B cell (primary cell): ENCODE measurements around the gene GLI3. TPM values are rescaled to one million over a fixed set of nuclear protein-coding genes. Genes with fewer than 3 reads are reported as not detected.

Experiments used
- ATAC-seq: fragments of 200-7000 bp; cut with Tn5 transposase; one replicate; pipeline ENCODE4 v1.10.0; 2021; ENCODE audit warnings: low read depth, mild to moderate bottlenecking, moderate number of reproducible peaks, moderate library complexity
- CTCF ChIA-PET: fragments of 350-600 bp; sonication (Branson Sonifier 250); formaldehyde crosslinking; loops from one replicate; lab custom pipeline; 2021; ENCODE audit warnings: antibody characterized with exemption, inconsistent platforms; lab: Charles Lee
- POLR2A ChIA-PET: fragments of 350-600 bp; sonication (Branson Sonifier 250); formaldehyde crosslinking; loops from one replicate; lab custom pipeline; 2021; ENCODE audit warnings: antibody characterized with exemption; lab: Charles Lee
- DNase-seq: peaks from one replicate; pipeline ENCODE4 v3.0.0; 2013
- H2AFZ ChIP-seq: 2 replicates; pipeline ENCODE4 v1.6.1; 2012; ENCODE audit warnings: mild to moderate bottlenecking, low read depth, low read length; ENCODE audit not compliant: insufficient read depth, poor library complexity, severe bottlenecking
- H3K27ac ChIP-seq, 2 donors: 1 replicate in 1 of 2; 2 replicates in 1 of 2; pipeline ENCODE4 v1.5.1; 2012 to 2013; ENCODE audit warnings: low read length in 2 of 2, mild to moderate bottlenecking in 2 of 2, moderate library complexity in 1 of 2
- H3K27me3 ChIP-seq, 4 experiments: fragments of 200-600 bp in 1 of 4; sonication (generic) in 1 of 4; replicated peaks in 1 of 4; 1 replicate in 2 of 4; 2 replicates in 2 of 4; pipeline versions ENCODE4 v1.6.1 to v1.7.0; 2013 to 2016; ENCODE audit warnings: low read length in 3 of 4, mild to moderate bottlenecking in 2 of 4, mixed read lengths in 1 of 4, moderate library complexity in 1 of 4; ENCODE audit not compliant: insufficient read depth in 4 of 4, control insufficient read depth in 3 of 4; ENCODE audit errors: control extremely low read depth in 1 of 4
- H3K36me3 ChIP-seq, 2 experiments: replicated peaks in 1 of 2; 1 replicate in 1 of 2; 2 replicates in 1 of 2; pipeline versions ENCODE4 v1.6.1 to v1.7.1; 2013; ENCODE audit warnings: low read length in 1 of 2; ENCODE audit not compliant: insufficient read depth in 2 of 2, control insufficient read depth in 1 of 2; ENCODE audit errors: control extremely low read depth in 1 of 2, extremely low read depth in 1 of 2
- H3K4me1 ChIP-seq, 2 donors: fragments of 200-600 bp in 1 of 2; sonication (generic) in 1 of 2; 1 replicate in 1 of 2; 2 replicates in 1 of 2; pipeline versions ENCODE4 v1.5.1 to v1.6.1; 2013 to 2017; ENCODE audit warnings: low read length in 2 of 2; ENCODE audit not compliant: control insufficient read depth in 2 of 2, insufficient read depth in 2 of 2
- H3K4me2 ChIP-seq: replicated peaks from 2 replicates; pipeline ENCODE3; 2012; ENCODE audit warnings: mild to moderate bottlenecking, low read depth, low read length; ENCODE audit not compliant: poor library complexity, severe bottlenecking
- H3K4me3 ChIP-seq, 5 experiments: fragments of 200-600 bp in 1 of 5; sonication (generic) in 1 of 5; 1 replicate in 3 of 5; 2 replicates in 2 of 5; pipeline versions ENCODE4 v1.5.1 to v1.7.0; 2011 to 2016; ENCODE audit warnings: low read length in 4 of 5, mild to moderate bottlenecking in 4 of 5, low read depth in 2 of 5, control low read depth in 1 of 5, moderate library complexity in 1 of 5; ENCODE audit not compliant: insufficient read depth in 1 of 5; ENCODE audit errors: control extremely low read depth in 1 of 5, extremely low read depth in 1 of 5
- H3K79me2 ChIP-seq: fragments of 200-600 bp; sonication (generic); one replicate; pipeline ENCODE4 v1.6.0; 2016; ENCODE audit warnings: low read length; ENCODE audit not compliant: control insufficient read depth, insufficient read depth
- H3K9ac ChIP-seq: fragments of 200-600 bp; sonication (generic); 2 replicates; pipeline ENCODE4 v1.6.1; 2017; ENCODE audit warnings: mild to moderate bottlenecking, low read length, moderate library complexity
- H3K9me3 ChIP-seq, 3 donors: one replicate each; pipeline versions ENCODE4 v1.6.1 to v1.7.1; 2013; ENCODE audit warnings: low read length in 2 of 3; ENCODE audit not compliant: control insufficient read depth in 2 of 3, insufficient read depth in 1 of 3; ENCODE audit errors: control extremely low read depth in 1 of 3
- H4K20me1 ChIP-seq: 2 replicates; pipeline ENCODE4 v1.6.0; 2012; ENCODE audit warnings: mild to moderate bottlenecking, low read length; ENCODE audit not compliant: insufficient read depth, control insufficient read depth, poor library complexity, severe bottlenecking
- H3K27ac Mint-ChIP-seq: one replicate; pipeline ENCODE4 v1.8.0; 2021; ENCODE audit warnings: mixed read lengths
- H3K27me3 Mint-ChIP-seq: one replicate; pipeline ENCODE4 v1.8.0; 2021; ENCODE audit warnings: mixed read lengths
- H3K4me1 Mint-ChIP-seq: one replicate; pipeline ENCODE4 v1.8.0; 2021; ENCODE audit warnings: mixed read lengths
- H3K4me3 Mint-ChIP-seq: one replicate; pipeline ENCODE4 v1.8.0; 2021; ENCODE audit warnings: mixed read lengths
- H3K9me3 Mint-ChIP-seq: one replicate; pipeline ENCODE4 v1.8.0; 2022; ENCODE audit warnings: mixed read lengths; ENCODE audit not compliant: insufficient read depth
- EZH2 ChIP-seq: IDR thresholded peaks from 2 replicates; pipeline ENCODE4 v1.6.1; 2012; ENCODE audit warnings: borderline replicate concordance, low read depth, mild to moderate bottlenecking, moderate library complexity, low read length; ENCODE audit not compliant: insufficient read depth, poor library complexity, severe bottlenecking
- WGBS: methylation state at CpG from one replicate; pipeline ENCODE4 v1.1.5; 2013; ENCODE audit warnings: missing lambda C conversion rate; ENCODE audit not compliant: insufficient coverage; 5-methylcytosine and 5-hydroxymethylcytosine counted together
- intact Hi-C: fragments of 100-400 bp; cut with micrococcal nuclease; formaldehyde crosslinking; loops from one replicate; pipeline ENCODE4 v1.10.0; 2022
- polyA plus RNA-seq: library from polyadenylated mRNA; depleted of rRNA; stranded (reverse); fragments of >200 nt; gene quantifications from 2 replicates; pipeline ENCODE4 v1.2.3, GENCODE V29; 2012
- total RNA-seq, 2 donors: library from RNA; stranded (reverse); fragments of 120-200 nt in 1 of 2; gene quantifications; 1 replicate in 1 of 2; 2 replicates in 1 of 2; pipeline versions ENCODE4 v1.2.3 to v1.2.4, GENCODE V29; 2013 to 2022
- TF ChIP-seq, protein P1 (sequence below): fragments of 200-600 bp; IDR thresholded peaks from one replicate; pipeline ENCODE4 v1.8.0; 2022; ENCODE audit warnings: antibody characterized with exemption, mild to moderate bottlenecking

The GLI3 gene
- total and polyA plus RNA-seq, 2 donors (not counting 1 experiment from before 2014, with no cell fraction given) = not detected

DNA sequence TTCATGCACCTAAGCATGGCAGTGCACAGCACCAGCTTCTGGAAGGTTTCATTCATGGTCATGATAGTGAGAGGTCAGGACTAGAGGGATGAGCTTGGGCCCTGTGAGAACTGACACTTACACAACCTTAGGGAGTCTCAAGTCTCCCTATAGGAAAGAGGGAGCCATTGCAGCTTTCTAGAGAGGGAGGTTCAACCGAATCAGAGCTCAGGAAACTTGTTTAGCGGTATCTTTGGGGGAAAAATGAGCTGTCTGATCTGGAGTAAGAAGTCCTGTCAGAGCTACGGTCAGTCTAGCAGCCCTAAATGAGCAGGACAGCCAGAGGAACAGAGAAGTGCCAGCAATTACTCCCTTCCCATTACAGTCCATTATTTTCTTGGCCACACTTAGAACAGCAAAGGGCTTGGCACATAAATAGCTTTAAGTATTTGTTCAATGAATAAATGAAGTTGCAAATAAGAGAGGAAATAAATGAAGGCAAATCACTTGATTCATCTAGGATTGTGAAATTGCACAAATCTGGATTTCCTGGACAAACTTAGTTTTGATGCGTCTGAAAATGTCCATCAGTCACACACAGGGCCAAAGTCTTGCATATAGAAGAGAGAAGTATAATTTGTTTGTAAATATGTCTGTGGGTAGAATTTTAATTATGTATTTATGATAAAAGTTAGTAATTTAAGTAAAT, 262.0 kb downstream of the GLI3 start:
- CTCF ChIA-PET = interaction anchor here (0.8 to 1.6 kb wide), 7 partner anchors 9 to 1863 kb away, joined by 3 to 7 read pairs (median 3); no protein-coding TSS in a partner anchor
- 80% methylated on average over 2 of the region's 4 CpGs for WGBS

DNA sequence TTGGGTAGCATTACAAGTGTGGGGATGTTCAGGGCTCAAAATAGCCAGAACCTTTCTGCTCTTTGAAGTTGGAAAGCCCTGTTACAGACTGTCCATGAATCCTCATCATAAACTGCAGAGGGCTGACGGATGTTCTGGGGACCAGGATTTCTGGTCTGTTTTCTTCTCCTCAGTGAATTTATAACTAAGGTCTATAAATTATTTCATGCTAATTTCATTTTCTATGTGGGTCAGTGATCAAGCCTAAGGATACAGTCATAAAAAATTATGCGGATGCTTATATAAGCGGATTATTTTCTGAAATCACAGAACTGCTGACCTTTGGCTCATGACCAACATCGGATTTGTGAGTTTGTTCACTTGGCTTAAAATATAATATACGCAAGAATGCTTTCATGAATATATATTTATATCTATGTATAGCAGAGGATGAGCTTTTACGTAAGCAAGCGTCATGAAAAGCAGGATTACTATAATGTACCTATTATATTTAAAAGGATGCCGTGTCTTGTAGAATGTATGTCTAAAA, 263.7 kb downstream of the GLI3 start:
- ChIA-PET CTCF (no interaction called here), POLR2A (no interaction called here)
- H3K4me3 Mint-ChIP-seq = no peak overlapping the region

More for the DNA sequence above, 262.0 kb downstream of the GLI3 start:
- peaks cover 0 to 4% (median 2%) of the 10 kb centered on the region in 4 experiments for H3K27me3 ChIP-seq
- H3K9me3 ChIP-seq = no peaks in the 10 kb centered on the region
- no peaks in the 10 kb centered on the region for H3K4me1 ChIP-seq
- H3K4me2 ChIP-seq = no peak overlapping the region
- no peaks in the 10 kb centered on the region for H3K36me3 ChIP-seq
- no peak overlapping the region for H3K27ac Mint-ChIP-seq
- H3K4me1 Mint-ChIP-seq = no peaks in the 10 kb centered on the region
- H4K20me1 ChIP-seq = no peaks in the 10 kb centered on the region
- no peak overlapping the region for H3K4me3 ChIP-seq
- H3K79me2 ChIP-seq = no peaks in the 10 kb centered on the region
- no peak overlapping the region for H2AFZ ChIP-seq
- intact Hi-C loops = loop anchor here (10.0 kb wide), 1 partner anchor 910 kb away; no protein-coding TSS in a partner anchor
- ATAC-seq = no peak
- no peaks in the 10 kb centered on the region for H3K9me3 Mint-ChIP-seq
- H3K9ac ChIP-seq = no peak overlapping the region
- POLR2A ChIA-PET = no interaction called here
- no peak for TF ChIP-seq EZH2
- TF ChIP-seq, protein P1, sequence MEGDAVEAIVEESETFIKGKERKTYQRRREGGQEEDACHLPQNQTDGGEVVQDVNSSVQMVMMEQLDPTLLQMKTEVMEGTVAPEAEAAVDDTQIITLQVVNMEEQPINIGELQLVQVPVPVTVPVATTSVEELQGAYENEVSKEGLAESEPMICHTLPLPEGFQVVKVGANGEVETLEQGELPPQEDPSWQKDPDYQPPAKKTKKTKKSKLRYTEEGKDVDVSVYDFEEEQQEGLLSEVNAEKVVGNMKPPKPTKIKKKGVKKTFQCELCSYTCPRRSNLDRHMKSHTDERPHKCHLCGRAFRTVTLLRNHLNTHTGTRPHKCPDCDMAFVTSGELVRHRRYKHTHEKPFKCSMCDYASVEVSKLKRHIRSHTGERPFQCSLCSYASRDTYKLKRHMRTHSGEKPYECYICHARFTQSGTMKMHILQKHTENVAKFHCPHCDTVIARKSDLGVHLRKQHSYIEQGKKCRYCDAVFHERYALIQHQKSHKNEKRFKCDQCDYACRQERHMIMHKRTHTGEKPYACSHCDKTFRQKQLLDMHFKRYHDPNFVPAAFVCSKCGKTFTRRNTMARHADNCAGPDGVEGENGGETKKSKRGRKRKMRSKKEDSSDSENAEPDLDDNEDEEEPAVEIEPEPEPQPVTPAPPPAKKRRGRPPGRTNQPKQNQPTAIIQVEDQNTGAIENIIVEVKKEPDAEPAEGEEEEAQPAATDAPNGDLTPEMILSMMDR = no peak
- DNase-seq = no peak
- H3K27me3 Mint-ChIP-seq = peaks cover 4% of the 10 kb centered on the region
- H3K4me3 Mint-ChIP-seq = no peak overlapping the region
- H3K27ac ChIP-seq = no peak overlapping the region

More for the DNA sequence above, 263.7 kb downstream of the GLI3 start:
- Histone ChIP-seq H3K79me2 (no peaks in the 10 kb centered on the region), H3K36me3 (no peaks in the 10 kb centered on the region), H3K27me3 (peaks cover 0 to 3% (median 0%) of the 10 kb centered on the region in 4 experiments), H3K9ac (no peak overlapping the region), H3K4me3 (no peak overlapping the region), H3K4me2 (no peak overlapping the region), H4K20me1 (no peaks in the 10 kb centered on the region), H3K4me1 (no peaks in the 10 kb centered on the region), H3K27ac (no peak overlapping the region), H2AFZ (no peak overlapping the region), H3K9me3 (no peaks in the 10 kb centered on the region)
- Mint-ChIP-seq H3K4me1 (no peaks in the 10 kb centered on the region), H3K27ac (no peak overlapping the region), H3K9me3 (no peaks in the 10 kb centered on the region), H3K27me3 (no peaks in the 10 kb centered on the region)
- ATAC-seq (no peak), DNase-seq (no peak)
- no CpG with 5 or more reads among the region's 8 CpGs for WGBS
- intact Hi-C loops = loop anchor here (10.0 kb wide), 1 partner anchor 912 kb away; no protein-coding TSS in a partner anchor
- no peak for TF ChIP-seq EZH2
- TF ChIP-seq, protein P1 = no peak
